Psoas muscle (tissue), 8 donors: ENCODE results near the gene ACSS3. TPM values are rescaled to one million over a fixed set of nuclear protein-coding genes. Genes with fewer than 3 reads are reported as not detected.

ENCODE experiments used
- ATAC-seq, 4 donors: fragments of 200-7000 bp; cut with Tn5 transposase; one replicate each; pipeline ENCODE4 v1.9.1; 2020; ENCODE audit warnings: moderate library complexity in 3 of 4, mild to moderate bottlenecking in 2 of 4
- DNase-seq, 2 donors: peaks; one replicate each; pipeline ENCODE4 v3.0.0-alpha.2; 2020
- H3K27ac ChIP-seq: fragments of 200-600 bp; one replicate; pipeline ENCODE4 v1.8.0; 2022
- H3K27me3 ChIP-seq, 3 donors: fragments of 200-600 bp in 1 of 3; one replicate each; pipeline versions ENCODE4 v1.6.1 to v1.8.0; 2013 to 2022; ENCODE audit warnings: low read length in 2 of 3, mild to moderate bottlenecking in 2 of 3, moderate library complexity in 1 of 3; ENCODE audit not compliant: insufficient read depth in 3 of 3
- H3K36me3 ChIP-seq, 2 donors: fragments of 200-600 bp in 1 of 2; one replicate each; pipeline versions ENCODE4 v1.6.1 to v1.8.0; 2013 to 2022; ENCODE audit warnings: low read depth in 1 of 2, mild to moderate bottlenecking in 1 of 2, moderate library complexity in 1 of 2; ENCODE audit not compliant: insufficient read depth in 1 of 2
- H3K4me1 ChIP-seq: fragments of 200-600 bp; one replicate; pipeline ENCODE4 v1.8.0; 2022
- H3K4me3 ChIP-seq: fragments of 200-600 bp; one replicate; pipeline ENCODE4 v1.8.0; 2022; ENCODE audit warnings: mild to moderate bottlenecking
- H3K9me3 ChIP-seq: fragments of 200-600 bp; one replicate; pipeline ENCODE4 v1.8.0; 2022
- CTCF ChIP-seq: fragments of 200-600 bp; IDR thresholded peaks from one replicate; pipeline ENCODE4 v1.8.0; 2022; ENCODE audit warnings: antibody characterized with exemption
- WGBS, 3 donors: extraction: QIAGEN DNeasy Blood & Tissue Kit; methylation state at CpG; one replicate each; pipeline versions ENCODE4 v1.1.6 to v1.1.7; 2013; 5-methylcytosine and 5-hydroxymethylcytosine counted together
- intact Hi-C, 2 donors: fragments of 100-400 bp; cut with DNase I; formaldehyde crosslinking; loops; one replicate each; pipeline versions ENCODE4 v1.11.0 to v1.14.2; 2022
- polyA plus RNA-seq, 3 donors: library from polyadenylated mRNA; stranded (reverse); fragments of 200-250 nt; gene quantifications; one replicate each; pipeline ENCODE4 v1.2.3, GENCODE V29; 2013
- total RNA-seq, 4 donors: library from RNA; stranded (reverse); fragmentation: NEBNext Ultra II Directional in 2 of 4; extraction: Animal tissue kit (Norgen Biotek cat#: 25700) in 2 of 4; gene quantifications; one replicate each; pipeline versions ENCODE4 v1.2.1 to v1.2.4, GENCODE V29; 2021 to 2023
- donor health status: healthy with polysubstance abuse.
- donor health status: DM: no; HTN: no; CAD: no; lungs with moderate emphysema.
- donor health status: Bipolar disorder and iron deficiency.
- donor health status: healthy.
- donor health status: DM: yes; HTN: yes; CAD: no.
- donor health status: DM: no; HTN: no; CAD: no.
- donor health status: DM: no; HTN: no; CAD: no.
- donor health status: DM: yes; HTN: yes; CAD: no.

Gene ACSS3
- total and polyA plus RNA-seq, 7 donors = 1.3 to 21.9 (median 7.1) TPM

GRCh38 chr12:81083906-81084513 lies 6.1 kb downstream of the ACSS3 start:
- intact Hi-C loops = no loop called here
- Histone ChIP-seq H3K9me3 (no peaks in the 10 kb centered on the region), H3K4me3 (peak overlapping the region; percentile 17), H3K27ac (peak overlapping the region; percentile 60), H3K27me3 (no peaks in the 10 kb centered on the region), H3K36me3 (no peaks in the 10 kb centered on the region), H3K4me1 (peaks cover 38% of the 10 kb centered on the region)
- no peak for TF ChIP-seq CTCF
- WGBS, 3 donors = 61 to 84% (median 62%) methylated on average over 7 of the region's 7 CpGs
- peak in 3 of 4 donors; percentile 43 to 61 (median 56) for ATAC-seq
- no peak for DNase-seq

- WGBS, 3 donors = 15 to 27% (median 18%) methylated on average over 1 of the region's 1 CpG
- Histone ChIP-seq H3K27me3 (no peaks in the 10 kb centered on the region), H3K4me1 (peaks cover 38% of the 10 kb centered on the region), H3K4me3 (peak overlapping the region; percentile 17), H3K9me3 (no peaks in the 10 kb centered on the region), H3K36me3 (no peaks in the 10 kb centered on the region), H3K27ac (peak overlapping the region; percentile 60)
- no peak for TF ChIP-seq CTCF
- peak; percentile 17 to 43 (median 26) for ATAC-seq
- DNase-seq = no peak
- intact Hi-C loops = no loop called here
Measured at GRCh38 chr12:81084811-81085350, 7.0 kb downstream of the ACSS3 start.

- ATAC-seq = no peak
- no peak for DNase-seq
- Histone ChIP-seq H3K36me3 (no peaks in the 10 kb centered on the region), H3K27ac (peak overlapping the region; percentile 60), H3K4me1 (peaks cover 38% of the 10 kb centered on the region), H3K27me3 (no peaks in the 10 kb centered on the region), H3K4me3 (peak overlapping the region; percentile 19), H3K9me3 (no peaks in the 10 kb centered on the region)
- WGBS, 3 donors = 52 to 71% (median 58%) methylated on average over 2 of the region's 2 CpGs
- intact Hi-C loops = no loop called here
- no peak for TF ChIP-seq CTCF
Measured at GRCh38 chr12:81085832-81086231, 8.0 kb downstream of the ACSS3 start.

- Histone ChIP-seq H3K36me3 (no peaks in the 10 kb centered on the region), H3K4me3 (peak overlapping the region; percentile 19), H3K27me3 (no peaks in the 10 kb centered on the region), H3K9me3 (no peaks in the 10 kb centered on the region), H3K4me1 (peaks cover 38% of the 10 kb centered on the region), H3K27ac (peak overlapping the region; percentile 60)
- no peak for TF ChIP-seq CTCF
- DNase-seq (no peak), ATAC-seq (peak; percentile 63 to 81 (median 80))
- intact Hi-C loops = no loop called here
- 34 to 74% (median 46%) methylated on average over 4 of the region's 4 CpGs for WGBS, 3 donors
Measured at GRCh38 chr12:81086342-81086741, 8.5 kb downstream of the ACSS3 start.

GRCh38 chr12:81088221-81088620 lies 10.3 kb downstream of the ACSS3 start:
- H3K36me3 ChIP-seq = no peaks in the 10 kb centered on the region
- ATAC-seq (no peak), DNase-seq (no peak)
- intact Hi-C loops = no loop called here
- no peaks in the 10 kb centered on the region for H3K27me3 ChIP-seq
- H3K9me3 ChIP-seq = no peaks in the 10 kb centered on the region
- H3K4me3 ChIP-seq = no peak overlapping the region
- TF ChIP-seq CTCF = no peak
- WGBS, 3 donors = 92 to 96% (median 93%) methylated on average over 4 of the region's 4 CpGs
- peaks cover 32% of the 10 kb centered on the region for H3K4me1 ChIP-seq
- no peak overlapping the region for H3K27ac ChIP-seq
